Tongue (tissue), 2 donors: ENCODE data around the gene CAPZB. TPM values are rescaled to one million over a fixed set of nuclear protein-coding genes. Genes with fewer than 3 reads are reported as not detected.

Experiments
- DNase-seq: peaks from one replicate; pipeline ENCODE4 v3.0.0-alpha.2; 2015
- total RNA-seq: library from RNA; depleted of rRNA; stranded (reverse); fragments of >200 nt; gene quantifications from one replicate; pipeline ENCODE4 v1.2.3, GENCODE V29; 2014

The CAPZB gene
- total RNA-seq, 1 donor from 2014 or later: 140 TPM

DNA sequence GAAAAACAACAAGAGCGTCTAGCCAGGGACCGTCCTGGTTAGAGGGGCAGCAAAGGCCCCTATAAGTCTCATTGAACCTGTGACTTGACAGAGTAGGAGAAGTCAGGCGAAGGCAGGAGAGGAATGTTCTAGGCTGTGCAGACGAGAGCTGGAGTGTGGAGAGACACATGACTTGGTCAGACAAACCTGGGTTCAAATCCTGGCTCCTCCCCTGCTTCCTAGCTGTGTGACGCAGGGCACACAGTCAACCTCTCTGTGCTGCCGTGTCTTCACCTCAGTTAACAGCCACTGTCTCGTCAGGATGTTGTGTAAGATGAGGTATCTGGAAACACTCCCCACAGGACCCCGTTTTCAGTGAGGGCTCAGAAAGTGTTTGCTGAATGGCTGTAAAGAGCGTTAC, 157.6 kb downstream of the CAPZB start:
- no peak for DNase-seq

DNA sequence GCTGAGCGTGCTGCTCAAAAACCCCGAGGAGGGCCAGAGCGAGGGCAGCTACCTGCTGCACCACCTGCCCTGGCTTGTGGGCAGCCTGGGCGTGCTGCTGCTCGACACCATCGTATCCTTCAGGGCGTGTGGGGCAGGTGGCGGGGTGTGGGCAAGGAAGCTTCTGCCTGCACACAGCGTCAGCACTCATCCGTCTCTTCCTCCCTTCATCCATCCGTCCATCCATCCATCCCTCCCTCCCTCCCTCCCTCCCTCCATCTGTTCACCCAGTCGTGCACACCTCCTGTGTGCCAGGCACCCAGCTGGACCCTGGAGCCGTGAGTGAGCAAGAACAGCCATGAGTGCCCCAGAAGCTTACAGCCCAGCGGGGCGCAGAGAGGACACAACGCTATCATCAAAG, 158.0 kb downstream of the CAPZB start:
- DNase-seq: no peak

DNA sequence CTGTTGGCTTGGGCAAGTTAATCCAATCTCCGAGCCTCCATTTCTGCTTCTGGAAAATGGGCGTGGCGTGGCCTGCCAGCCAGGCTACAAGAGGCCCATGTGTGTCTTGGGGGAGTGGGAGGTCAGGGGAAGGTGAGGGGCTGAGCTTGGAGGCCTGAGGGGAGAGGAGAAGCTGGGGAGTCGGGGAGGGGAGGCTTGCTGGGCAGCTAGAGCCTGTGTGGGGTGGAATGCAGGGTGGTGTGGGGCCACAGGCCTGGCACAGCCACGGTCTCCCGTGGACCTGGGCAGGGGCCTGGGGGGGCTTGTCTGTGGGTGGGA, 158.6 kb downstream of the CAPZB start:
- DNase-seq: no peak

DNA sequence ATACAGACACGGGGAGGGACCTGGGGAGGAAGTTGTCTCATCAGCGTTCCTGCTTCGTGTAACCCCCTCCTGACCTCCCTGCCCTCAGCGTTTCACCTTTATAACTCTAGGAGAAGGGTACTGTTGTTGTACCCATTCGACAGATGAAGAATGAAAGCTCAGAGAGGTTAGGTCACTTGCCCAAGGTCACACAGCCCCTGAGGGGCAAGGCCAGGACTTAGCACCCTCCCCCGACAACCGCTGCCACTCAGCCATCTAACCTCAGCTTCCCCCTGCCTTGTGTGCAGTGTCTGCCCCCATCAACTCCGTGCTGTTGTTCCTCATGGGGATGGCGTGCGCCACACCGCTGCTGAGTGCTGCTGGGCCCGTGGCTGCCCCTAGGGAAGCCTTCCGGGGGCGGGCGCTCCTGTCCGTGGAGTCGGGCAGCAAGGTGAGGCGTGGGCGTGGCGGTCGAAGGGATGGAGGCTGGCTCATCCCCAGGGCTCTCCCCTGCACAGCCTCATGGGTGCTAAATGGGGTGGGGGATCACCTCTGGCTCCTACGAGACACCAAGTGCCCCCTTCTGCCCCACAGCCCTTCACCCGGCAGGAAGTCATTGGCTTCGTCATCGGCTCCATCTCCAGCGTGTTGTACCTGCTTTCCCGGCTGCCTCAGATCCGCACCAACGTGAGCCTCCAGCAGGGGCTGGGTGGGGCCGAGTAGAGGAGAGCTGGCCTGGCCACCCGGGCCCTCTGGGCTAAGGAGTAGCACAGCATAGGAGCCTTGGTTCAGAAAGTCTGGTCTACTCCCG, 159.2 kb downstream of the CAPZB start:
- no peak for DNase-seq

DNA sequence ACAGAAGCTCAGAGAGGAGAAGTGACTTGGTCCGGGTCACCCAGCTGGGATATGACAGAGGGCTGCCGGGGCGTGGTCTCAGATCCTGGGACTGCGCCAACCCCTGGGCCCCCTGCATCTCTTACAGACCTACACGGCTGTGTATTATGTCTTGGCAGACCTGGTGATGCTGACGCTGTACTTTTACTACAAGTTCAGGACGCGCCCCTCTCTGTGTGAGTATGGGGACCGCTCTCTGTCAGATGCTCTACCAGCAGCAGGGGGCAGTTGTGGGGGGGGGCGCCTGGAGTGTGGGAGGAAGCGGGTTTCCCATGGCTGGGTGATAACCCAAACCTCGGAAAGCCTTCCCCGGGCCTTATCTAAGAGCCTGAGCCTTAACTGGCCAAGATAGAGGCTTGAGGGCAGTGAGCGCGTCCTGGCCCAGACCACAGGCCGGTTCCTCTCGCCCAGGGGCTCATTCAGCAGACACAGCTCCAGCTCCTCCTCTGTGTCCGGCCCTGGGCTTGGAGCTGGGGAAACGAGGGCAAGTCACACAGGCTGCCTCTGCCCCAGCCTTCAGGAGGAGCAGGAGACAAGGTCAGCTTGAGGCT, 159.9 kb downstream of the CAPZB start:
- no peak for DNase-seq

DNA sequence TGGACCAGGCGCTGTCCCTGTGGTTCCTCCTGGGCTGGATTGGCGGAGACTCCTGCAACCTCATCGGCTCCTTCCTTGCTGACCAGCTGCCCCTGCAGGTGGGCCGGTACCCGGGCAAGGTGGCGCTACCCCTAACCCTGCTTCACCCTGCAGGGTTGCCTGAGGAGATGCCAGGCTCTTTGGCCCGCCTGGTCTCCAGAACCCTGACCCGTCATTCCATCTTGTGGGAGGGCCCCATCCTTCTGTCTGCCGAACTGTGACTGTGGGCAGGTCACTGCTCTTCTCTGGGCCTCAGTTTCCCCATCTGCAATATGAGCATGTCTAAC, 160.7 kb downstream of the CAPZB start:
- DNase-seq: no peak

DNA sequence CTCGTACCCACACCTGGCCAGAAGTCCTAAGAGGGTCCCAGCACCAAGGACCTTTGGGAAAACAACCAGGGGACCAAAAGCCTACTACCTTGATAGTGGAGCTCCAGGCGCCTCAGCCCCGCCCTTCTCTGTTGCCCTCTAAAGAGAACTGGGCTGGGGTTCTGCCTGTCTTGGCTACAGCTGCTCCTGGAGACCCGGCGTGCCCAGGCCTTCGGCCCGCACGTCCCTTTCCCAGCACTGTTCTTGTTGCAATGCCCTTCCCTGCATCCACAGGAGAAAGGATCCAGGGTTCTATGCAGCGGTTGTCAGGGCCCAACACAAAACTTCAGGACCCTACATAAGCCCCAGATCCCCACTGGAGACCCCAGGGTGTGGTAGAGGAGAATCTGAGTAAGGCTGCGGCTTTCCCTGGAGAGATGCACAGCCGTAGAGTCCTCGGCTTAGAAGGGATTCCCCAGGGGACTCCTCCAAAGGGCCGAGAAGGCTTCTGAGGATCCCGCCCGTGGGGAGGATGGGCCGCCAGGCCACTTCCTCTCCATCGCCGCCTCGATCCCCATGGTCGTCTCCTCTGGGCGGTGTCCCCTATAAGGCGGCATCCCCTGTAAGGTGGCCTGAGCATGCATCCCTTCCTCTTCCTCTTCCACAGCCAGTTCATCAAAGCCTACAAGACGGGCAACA, 161.2 kb downstream of the CAPZB start:
- DNase-seq: no peak

DNA sequence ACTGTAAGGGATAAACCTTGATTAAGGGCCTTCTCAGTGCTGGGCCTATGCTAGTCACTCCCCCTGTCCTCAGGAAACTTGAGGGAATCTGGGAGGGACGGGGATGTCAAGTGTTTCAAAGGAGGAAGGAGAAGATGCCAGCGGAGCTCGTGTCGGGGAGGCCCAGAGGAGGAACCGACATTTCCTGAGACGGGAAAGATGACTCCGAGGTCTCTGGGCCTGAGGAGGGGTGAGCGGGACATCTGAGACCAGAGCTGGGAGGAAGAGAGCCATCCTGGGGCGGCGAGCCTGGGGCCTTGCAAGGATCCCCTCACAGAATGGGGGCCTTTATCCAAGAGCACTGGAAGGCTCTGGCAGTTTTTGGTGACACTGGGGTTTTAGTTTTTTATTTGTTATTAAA, 162.9 kb downstream of the CAPZB start:
- DNase-seq: no peak

DNA sequence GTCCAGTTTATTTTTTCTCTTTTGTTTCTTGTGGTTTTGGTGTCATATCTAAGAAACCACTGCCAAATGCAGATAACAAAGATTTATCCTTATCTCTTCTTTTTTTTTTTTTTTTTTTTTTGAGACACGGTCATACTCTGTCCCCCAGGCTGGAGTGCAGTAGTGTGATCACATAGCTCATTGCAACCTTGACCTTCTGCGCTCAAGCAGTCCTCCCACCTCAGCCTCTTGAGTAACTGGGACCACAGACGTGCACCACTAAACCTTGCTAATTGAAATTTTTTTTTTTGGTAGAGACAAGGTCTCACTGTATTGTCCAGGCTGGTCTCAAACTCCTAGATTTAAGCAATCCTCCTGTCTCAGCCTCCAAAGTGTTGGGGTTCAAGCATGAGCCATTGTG, 164.3 kb downstream of the CAPZB start:
- no peak for DNase-seq

DNA sequence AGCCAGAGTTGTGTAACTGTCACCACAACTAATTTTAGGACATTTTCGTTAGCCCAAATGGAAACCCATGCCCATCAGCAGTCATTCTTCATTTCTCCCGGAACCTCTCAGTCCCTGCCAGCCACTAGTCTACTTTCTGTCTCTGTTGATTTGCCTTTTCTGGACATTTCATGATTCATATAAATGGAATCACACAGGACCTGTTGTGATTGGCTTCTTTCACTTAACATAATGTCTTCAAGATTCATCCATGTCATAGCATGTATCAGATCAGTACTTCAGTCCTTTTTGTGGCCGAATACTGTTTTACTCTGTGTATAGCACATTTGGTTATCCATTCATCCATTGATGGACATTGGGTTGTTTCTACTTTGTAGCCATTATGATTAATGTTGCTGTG, 166.1 kb downstream of the CAPZB start:
- no peak for DNase-seq

DNA sequence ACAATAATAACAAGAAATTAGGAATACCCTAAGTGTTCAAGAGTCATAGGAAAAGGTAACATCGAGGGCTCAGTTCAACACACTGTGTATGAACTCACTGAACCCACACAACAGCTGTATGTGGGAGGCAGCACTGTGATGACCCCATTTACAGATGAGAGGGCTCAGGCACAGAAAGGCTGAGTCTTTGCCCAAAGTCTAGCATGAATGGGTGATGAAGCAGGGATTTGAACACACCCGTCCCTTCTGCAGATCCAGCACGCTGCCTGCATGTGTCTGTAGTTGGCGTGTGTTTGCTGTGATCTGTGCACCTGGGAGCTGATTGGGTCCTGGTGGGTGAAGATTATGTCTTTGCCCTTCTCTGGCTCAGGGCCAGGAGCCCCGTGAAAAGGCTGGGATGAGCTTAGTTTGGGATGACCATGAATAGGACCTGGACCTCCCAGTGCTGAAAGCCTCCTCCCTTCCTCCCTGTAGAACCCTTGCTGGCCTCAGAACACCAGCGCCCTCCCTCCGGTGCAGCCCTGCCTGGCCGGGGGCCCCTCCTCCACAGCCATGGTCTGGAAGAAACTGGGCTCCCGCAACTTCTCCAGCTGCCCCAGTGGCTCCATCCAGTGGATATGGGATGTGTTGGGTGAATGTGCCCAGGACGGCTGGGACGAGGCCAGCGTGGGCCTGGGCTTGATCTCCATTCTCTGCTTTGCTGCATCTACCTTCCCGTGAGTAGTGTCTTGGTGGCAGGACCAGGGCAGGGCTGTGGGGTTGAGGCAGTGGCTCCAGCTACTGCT, 168.0 kb downstream of the CAPZB start:
- no peak for DNase-seq

DNA sequence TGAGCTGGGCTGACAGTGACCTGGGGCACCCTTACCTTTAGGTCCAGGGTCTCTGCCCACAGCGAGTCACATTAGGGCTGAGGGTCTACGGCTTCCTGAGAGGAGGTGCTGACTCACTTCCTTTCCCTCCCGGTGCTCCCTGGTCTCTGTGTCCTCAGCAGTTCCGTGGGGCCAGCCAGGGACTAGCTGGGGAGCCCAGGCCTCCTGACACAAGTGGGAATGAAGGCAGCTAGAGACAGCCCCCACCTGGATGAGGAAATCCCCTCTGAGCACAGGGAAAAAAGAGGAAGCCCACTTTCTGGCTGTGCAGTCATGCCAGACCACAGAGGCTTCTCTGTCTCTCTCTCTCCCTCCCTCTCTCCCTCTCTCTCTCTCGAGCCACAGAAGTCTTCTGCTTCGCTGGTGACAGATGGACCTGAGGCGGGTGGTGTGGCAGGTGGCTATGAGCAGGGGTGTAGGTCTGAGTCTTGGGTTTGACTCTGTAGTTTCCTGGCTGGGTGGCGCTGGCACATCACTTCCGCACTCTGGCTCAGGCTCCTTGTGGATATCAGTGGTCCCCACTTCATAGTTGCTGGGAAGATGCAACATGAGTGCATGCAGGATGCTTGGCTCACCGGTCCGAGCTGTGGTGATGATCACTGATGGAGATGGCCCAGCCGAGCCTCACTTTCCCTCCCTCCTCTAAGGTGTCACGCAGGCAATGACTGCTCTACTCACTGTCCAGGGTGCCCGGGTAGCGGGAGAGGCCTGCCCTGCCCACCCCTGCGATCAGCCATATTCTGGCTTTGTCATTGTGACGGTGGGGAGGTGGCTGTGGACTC, 169.8 kb downstream of the CAPZB start:
- no peak for DNase-seq

DNA sequence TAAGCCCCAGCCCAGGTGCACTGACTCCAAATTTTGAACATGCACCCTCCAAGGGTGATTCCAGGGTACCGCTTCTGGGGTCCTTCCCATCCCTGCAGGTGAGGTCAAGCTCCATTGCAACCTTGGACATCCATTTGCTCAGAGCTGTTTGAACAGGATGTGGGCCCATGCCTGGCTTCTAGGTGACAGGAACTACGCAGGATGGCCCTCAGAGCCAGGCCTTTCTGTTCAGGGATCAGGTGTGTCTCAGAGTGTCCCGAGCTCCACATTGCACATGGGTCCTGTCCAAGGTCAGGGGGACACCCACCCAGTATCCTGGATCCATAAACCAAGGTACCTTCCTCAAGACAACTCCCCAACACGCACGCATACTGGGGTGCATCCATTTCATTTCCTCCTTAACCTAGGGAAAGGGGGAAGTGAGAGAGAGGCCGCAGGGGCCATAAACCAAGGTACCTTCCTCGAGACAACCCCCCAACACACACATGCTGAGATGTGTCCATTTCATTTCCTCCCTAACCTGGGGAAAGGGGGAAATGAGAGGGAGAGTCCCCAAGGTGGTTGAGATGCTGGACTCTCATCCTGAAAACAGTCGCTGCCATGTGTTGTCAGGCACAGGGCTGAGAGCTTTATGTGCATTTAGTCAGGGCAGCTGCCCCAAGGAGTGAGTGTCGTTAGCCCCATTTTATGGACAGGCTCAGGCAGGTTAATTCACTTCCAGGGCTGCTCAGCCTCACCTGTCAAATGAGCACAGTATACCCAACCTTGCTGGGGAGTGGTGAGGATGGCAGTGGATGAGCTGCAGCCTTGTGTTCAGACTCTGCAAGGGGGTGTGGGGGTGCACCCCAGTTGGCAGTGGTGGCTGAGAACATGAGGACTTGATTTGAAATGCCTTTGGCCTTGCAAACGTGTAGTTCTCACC, 171.1 kb downstream of the CAPZB start:
- no peak for DNase-seq

DNA sequence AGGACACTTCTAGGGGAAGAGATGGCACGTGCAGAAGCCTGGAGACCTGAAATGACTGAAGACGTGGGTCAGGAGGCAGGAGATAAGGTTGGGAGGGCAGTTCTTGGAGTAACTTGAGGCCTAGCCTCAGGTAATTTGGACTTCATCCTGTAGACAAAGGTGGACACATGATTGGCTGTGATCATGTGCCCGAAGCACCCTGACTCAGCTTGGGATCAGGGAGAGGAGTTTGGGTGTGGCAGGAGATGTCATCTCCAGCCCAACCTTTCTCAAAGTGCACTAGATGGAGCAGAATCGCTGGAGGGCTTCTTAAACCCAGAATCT, 171.7 kb downstream of the CAPZB start:
- no peak for DNase-seq

DNA sequence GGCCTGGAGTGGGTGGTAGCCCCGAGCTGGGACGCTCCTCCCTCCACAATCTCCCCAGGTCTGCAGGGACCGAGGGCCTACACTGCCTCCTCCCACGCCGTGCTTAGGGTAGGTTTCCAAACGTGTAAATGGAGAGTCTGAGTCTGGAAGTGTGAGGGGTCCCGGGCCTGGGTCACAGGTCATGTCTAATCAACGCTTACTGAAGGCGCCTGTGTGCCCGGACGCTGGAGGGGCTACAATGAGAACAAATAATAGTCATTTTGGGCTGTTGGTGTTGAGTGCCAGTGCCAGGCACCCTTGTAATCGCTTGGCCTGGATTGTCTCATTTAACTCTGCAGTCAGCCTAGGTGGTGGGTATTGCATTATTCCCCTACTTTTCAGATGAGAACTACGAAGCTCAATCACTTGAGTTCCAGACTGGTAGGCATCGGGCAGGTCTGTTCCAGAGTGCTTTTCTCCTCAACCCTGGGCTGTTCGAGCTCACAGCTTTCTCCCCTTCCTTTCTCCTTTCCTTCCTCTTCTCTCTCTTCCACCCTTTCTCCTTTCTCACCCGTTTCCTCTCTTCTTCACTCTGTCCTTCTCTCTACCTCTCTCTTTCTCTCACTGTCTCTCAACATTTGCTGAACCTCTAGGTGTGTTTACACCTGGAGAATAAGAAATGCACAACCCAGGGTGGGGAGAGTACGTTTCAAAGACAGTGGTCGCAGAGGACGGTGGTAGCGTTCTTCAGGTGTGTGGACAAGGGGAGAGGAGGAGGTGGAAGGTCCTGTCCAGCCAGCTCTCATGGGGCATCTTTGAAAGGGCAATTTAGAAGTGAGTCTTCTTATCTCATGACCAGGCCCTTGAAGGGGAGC, 172.3 kb downstream of the CAPZB start:
- DNase-seq: no peak

DNA sequence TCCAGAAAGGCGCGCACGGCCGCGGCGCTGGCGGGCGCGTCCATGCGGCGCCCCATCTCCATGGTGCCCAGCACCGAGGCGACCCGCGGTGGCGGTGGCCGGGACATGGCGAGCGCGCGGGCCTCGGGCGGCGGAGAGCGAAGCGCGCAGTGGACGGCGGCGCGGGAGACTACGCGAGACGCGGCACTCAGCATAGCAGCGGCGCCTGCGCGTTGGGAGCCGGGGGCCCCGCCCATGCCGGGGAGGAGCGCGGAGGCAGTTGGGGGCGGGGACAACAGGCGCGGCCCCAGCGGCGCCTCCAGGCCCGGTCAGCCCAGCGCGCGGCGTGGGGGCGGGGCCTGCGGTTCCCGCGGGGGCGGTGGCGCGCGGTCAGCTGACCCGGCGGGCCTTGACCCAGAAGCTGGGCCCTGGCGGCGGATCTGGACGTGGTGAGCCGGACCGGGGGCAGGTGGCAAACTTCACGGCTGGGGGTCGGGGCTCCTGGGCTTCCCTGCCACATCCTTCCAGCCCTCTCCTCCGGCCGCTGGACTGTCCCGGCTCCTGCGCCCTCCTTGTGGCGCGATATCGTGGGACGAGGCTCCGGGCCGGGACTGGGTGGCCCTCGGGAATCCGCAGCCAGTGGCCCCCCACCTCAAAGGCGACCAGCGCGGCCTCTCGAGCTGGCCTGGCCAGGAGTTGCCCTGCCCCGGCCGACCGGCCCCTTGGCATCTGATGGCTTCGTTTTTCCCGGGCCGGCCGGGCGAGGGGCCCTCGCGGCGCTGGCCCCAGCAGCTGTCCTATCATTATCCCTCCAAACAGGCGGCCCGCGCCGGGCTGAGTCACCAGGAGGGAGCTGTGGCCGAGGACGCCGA, 173.2 kb downstream of the CAPZB start, which contains the start of the genes AKR7A2 and SLC66A1:
Gene AKR7A2, minus strand, starts transcription at position 214 of the 851 bp plus-strand sequence. Its CDS starts 20 bp downstream, at position 194.
Gene SLC66A1, plus strand, starts transcription at position 396 of the 851 bp plus-strand sequence. CDS start 5,352 bp downstream, outside the sequence.
- peak; percentile 97 for DNase-seq

DNA sequence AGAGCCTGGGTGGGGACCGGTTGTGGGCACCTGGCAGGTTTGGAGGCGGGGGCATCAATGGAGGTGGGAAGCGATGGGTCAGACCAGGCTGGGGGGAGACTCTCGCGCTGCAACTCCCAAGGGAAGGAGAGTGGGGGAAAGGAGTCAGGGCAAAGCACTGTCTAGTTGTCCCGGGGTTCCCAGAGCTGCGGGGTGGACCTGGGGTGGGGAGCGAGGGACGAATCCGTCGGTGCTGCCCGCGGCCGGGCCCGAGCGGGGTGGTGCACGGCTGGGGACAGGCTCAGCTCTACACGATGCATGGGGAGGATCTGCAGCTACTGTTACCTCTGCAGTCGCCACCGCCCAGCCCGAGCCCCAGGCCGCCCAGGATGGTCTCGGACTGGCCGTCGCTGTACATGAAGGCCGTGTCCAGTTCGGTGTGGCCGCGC, 173.8 kb downstream of the CAPZB start:
- DNase-seq: no peak

DNA sequence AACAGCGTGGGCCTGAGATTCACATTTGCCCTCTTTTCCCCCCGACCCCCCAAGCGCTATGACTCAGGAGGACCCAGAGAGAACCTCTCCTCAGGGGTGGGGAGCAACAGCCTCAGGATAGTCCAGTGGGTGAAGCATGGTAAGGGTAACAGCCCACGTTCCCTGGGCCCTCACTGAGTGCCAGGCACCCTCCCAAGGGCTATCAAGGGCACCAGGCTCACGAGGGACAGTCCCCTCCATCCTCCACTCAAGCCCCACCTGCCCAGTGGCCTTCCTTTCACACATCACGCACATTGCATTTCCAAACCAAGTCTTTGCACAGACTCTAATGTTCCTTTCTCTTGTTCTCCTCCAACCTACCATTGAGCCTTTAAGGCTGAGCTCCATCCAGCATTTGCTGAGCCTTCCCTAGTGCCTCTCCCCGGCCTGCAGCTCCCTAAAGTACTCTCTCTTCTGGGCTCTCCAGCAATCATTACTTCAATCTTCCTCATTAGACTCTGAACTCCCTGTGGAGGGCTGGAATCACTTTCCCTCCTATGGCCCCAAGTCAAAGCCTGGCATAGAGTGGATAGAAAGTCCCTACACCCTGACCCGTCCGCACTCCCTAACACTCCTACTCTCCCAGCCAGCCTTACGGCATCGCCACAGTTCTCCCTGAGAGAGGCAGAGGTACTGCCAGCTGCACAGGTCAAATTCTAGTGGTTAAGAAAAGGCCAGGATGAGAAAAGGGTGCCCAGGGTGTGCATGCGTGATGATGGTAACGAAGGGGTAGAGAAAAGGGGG, 174.4 kb downstream of the CAPZB start:
- DNase-seq: no peak
